Stomach (tissue), 4 donors: ENCODE results near the gene ATP10B.

Source experiments
- CTCF ChIP-seq, 7 experiments: fragments of 450-650 bp in 4 of 7; fragments of 200-600 bp in 3 of 7; sonication (generic) in 3 of 7; IDR thresholded peaks; one replicate each; pipeline ENCODE4 v1.5.1; 2016 to 2019; ENCODE audit warnings: antibody characterized with exemption in 7 of 7, control low read depth in 2 of 7, mild to moderate bottlenecking in 1 of 7
- EP300 ChIP-seq: sonication (generic); formaldehyde crosslinking; IDR thresholded peaks from one replicate; pipeline ENCODE4 v1.6.1; 2017; ENCODE audit warnings: antibody characterized with exemption
- POLR2A ChIP-seq, 4 donors: fragments of 450-650 bp; IDR thresholded peaks; one replicate each; pipeline ENCODE4 v1.6.1; 2016; ENCODE audit warnings: antibody characterized with exemption in 4 of 4, control low read depth in 2 of 4, mild to moderate bottlenecking in 1 of 4, moderate library complexity in 1 of 4

DNA sequence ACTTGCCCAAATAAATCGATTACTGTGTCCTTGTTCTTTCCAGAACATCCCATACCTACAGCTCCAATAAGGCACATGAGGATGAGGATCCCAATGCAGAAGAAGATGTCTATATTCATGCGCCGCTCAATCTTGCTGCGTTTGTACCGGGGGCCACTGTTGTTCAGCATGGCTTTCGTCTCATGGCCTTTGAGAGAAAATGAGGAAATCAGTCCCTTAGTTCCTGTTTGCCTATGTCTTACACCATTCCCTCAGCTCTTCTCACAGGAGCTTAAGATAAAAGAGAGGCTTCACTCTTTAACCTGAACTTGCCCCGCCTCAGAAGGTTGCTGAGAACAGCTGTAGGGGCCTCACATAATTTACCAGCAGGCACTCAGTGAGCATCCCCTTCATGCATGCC is 211.6 kb downstream of the ATP10B start:
- TF ChIP-seq CTCF (IDR thresholded peaks at IDR 0.05) (no peak), POLR2A (IDR thresholded peaks at IDR 0.05) (no peak), EP300 (no peak)
